Head of caudate nucleus (tissue), 42 donors: ENCODE measurements around the gene CTNNA3.
"Not testable (repeated sequence)": the region's sequence is repeated elsewhere in the genome, so short reads cannot be mapped to it uniquely, and the experiment has no call there.

Experiments used
- DNase-seq, 42 donors: peaks; one replicate each; pipeline versions ENCODE4 v3.0.0 to v3.0.0-alpha.2; 2020 to 2021; ENCODE audit warnings: mixed read lengths in 7 of 42
- intact Hi-C: fragments of 100-400 bp; cut with DNase I; formaldehyde crosslinking; loops from one replicate; pipeline ENCODE4 v1.15.0; 2022

CTNNA3 gene

DNA sequence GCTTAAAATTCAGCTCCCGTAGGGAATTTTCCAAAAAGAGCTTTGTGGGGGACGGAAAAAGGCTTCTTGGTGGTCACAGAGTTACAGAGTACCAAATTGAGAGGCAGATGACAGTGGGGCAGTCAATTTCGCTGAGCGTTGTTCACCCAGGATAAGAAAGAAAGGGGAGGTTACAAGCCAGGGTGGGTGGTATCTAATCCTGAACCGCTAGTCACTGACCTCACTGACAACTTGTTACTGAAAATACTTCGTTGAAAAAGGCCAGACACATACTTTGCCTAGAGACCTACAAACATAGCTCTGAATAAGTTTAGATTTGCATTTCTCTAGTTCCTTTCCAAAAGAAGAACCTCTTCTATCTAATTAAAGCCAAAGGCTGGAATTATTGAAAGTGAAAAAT, at the start of gene CTNNA3:
CTNNA3 (minus strand) TSS at position 167 of the 400 bp plus-strand sequence.
- intact Hi-C loops = loop anchor here (5.0 to 10.0 kb wide), 2 partner anchors 66 to 89 kb away; no protein-coding TSS in a partner anchor
- no peak for DNase-seq

DNA sequence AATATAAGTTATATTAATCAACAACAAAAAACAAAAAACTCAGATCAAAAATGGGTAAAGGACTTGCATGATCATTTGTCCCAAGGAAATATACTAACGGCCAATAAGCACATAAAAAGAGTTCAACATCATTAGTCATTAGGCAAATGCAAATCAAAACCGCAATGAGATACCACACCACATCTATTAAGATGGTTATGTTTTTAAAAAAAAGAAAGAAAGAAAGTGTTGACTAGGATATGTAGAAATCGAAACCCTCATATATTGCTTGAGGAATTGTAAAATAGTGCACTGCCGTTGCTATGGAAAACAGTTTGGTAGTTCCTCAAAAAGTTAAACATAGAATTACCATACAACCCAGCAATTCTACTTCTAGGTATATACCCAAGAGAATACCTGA, 39.4 kb upstream of the CTNNA3 start:
- no peak for DNase-seq
- intact Hi-C loops = no loop called here

DNA sequence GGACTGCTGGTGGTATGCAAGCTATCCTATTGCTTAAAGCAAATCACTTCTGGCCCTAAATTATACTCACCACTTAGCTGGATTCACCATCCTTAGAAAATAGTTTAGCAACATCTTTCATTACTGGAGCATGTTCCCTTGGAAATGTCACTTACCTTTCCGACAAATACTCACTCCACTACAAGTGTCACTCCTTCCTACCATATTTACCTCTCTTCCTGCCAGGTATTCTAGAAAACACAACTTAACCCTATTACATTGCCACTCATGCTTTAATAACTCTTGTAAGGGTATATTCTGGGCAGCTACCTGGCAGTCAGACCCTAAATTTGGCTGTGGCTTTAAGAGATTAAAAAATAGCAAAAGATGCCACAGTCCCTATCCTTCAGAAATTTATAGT, 37.5 kb upstream of the CTNNA3 start:
- intact Hi-C loops = no loop called here

DNA sequence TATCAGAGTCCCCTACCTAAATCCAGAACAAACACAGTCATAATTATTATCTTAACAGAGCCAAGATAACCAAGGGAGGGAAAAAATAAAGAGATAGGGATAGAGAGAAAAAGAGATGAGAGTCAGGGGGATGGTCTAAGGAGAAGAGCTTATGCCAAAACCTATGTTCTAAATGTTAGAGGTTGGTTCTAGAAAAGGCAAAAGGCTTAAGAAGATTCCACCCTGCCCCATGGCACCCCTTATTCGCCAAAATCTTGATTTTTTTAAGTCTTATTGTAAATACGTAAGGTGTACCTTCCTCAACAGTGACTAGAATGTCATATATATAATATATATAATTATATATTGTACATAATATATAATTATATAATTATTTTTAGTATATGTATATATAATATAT, 29.6 kb upstream of the CTNNA3 start:
- DNase-seq = no peak
- intact Hi-C loops = no loop called here

More for the DNA sequence above, 37.5 kb upstream of the CTNNA3 start:
- no peak for DNase-seq

DNA sequence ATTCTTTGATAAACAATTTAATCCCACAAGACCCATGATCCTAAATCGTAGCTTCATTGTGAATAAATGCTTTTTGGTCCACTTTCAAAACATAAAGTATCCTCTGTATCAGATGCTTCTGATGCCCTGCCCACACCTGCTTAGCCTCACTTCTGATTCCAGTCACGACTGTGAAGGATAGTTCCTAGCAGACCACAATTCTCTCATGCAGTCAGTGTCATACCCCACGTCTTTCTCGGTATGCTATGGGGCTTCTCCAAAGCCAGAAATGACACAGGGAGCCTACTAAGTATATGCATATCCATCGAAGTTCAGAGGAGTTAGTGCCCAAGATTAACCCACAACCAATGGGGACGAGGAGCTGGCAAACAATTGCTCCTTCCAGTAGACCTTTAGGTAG, 27.6 kb upstream of the CTNNA3 start:
- intact Hi-C loops = no loop called here
- DNase-seq = no peak

DNA sequence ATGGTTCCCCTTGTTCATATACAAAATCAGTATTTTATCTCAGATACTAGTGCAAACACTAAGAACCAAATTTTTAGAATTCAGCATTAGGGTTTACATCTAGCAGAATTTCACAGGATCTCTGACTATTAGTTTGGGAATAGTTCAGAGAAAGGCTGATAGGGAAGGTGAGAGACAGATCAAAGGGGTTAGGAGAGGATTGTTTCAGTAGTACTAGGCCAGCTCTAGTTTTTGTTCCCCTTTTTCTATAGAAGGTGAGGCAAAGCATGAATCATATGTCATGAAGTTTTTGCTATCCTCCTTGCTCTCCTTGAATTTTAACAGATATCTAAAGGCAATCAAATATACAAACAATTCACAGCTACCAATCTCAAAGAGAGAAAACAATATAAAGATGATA, 26.1 kb upstream of the CTNNA3 start:
- no peak for DNase-seq
- intact Hi-C loops = no loop called here

DNA sequence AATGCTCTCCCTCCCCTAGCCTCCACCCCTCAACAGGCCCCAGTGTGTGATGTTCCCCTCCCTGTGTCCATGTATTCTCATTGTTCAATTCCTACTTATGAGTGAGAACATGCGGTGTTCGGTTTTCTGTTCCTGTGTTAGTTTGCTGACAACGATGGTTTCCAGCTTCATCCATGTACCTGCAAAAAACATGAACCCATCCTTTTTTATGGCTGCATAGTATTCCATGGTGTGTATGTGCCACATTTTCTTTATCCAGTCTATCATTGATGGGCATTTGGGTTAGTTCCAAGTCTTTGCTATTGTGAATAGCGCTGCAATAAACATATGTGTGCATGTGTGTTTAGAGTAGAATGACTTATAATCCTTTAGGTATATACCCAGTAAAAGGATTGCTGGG, 20.5 kb upstream of the CTNNA3 start:
- DNase-seq, intact Hi-C loops: not testable (repeated sequence)

DNA sequence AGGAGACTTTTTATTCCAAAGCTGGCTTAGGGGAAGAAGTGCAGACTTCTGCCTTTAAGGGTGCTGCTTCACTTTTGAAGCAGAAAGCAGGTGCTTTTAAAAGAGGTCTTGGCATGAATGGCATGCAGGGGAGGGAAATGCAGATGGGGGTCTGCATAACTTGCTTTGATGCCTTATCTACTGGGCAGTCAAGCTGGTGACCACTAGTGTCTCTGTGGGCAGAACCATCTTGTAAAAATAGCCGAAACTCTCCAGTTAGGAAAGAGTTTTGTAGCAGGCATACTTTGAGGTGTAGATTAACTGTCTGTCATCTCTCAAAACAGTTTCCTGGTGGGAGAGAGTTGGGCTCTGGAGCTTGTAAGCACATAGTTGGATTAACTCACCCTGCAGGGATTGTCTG, 9.9 kb upstream of the CTNNA3 start:
- intact Hi-C loops = no loop called here
- no peak for DNase-seq

DNA sequence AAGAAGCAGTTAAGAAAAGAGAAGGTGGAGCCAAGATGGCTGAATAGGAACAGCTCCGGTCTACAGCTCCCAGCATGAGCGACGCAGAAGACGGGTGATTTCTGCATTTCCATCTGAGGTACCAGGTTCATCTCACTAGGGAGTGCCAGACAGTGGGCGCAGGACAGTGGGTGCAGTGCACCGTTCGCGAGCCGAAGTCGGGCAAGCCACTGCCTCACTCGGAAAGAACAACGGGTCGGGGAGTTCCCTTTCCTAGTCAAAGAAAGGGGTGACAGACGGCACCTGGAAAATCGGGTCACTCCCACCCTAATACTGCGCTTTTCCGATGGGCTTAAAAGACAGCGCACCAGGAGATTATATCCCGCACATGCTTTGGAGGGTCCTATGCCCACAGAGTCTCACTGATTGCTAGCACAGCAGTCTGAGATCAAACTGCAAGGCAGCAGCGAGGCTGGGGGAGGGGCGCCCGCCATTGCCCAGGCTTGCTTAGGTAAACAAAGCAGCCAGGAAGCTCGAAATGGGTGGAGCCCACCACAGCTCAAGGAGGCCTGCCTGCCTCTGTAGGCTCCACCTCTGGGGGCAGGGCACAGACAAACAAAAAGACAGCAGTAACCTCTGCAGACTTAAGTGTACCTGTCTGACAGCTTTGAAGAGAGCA, 3.7 kb upstream of the CTNNA3 start:
- intact Hi-C loops = loop anchor here (5.0 to 10.0 kb wide), 2 partner anchors 63 to 85 kb away; no protein-coding TSS in a partner anchor
- not testable (repeated sequence) for DNase-seq

DNA sequence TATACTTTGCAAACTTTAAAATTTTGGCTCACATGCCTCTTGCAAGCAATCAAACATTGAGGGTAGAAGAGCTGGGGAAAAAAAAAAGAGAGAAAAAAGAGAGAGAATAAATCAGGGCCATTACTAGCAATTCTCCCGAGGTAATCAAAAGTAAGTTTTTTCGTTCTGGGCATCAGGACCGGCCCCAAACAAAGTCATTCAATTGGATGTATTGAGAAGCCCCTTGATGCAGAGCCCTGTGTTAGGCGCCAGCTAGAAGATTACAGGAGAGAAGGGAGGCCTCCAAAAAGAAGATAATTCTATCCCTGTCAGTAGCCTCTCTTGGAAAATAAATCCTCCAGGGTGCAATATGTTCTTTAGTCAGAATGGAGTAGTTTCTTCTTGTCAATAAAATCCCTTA, 2.2 kb upstream of the CTNNA3 start:
- DNase-seq = no peak
- intact Hi-C loops = loop anchor here (5.0 to 10.0 kb wide), 2 partner anchors 64 to 87 kb away; no protein-coding TSS in a partner anchor

DNA sequence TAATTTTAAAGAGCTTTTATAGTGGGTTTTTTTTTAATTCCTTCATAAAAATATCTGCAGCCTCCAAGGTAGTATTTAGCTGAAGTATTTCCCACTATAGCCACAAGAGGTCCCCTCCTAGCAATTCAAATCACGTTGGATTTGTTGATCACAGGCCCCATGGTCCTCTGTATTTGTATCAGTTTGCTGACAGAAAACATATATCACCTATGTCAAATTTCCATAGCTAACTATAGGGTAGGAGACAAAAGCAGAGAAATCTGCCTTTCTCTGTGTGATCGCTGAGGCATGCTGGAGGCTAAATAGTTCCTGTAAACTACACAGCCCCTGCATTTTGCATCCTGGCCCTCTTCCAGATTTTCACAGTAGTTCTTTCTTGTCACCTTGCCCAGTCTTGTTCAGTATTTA, 1.7 kb upstream of the CTNNA3 start:
- intact Hi-C loops = loop anchor here (5.0 to 10.0 kb wide), 2 partner anchors 65 to 87 kb away; no protein-coding TSS in a partner anchor
- peak in 24 of 42 donors; percentile 9 to 69 (median 22) for DNase-seq

DNA sequence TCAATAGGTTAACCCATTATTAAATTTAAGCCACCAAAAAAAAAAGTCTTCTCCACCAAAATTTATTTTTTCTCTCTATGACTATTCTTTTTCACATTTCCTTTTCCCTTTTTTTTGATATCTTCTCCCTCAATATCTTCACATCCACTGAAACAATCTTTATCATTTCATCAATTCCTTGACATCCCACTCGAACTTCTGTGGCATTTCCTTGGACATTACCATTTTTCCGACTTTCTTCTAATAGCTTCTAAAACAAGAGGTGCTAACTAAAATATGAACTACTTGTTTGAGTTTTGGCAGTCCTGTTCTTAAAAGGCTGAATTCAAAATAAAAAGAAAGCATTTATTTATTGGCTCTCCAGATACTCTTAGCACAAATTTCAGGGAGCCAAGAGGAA, 684 bp upstream of the CTNNA3 start:
- intact Hi-C loops = loop anchor here (5.0 to 10.0 kb wide), 2 partner anchors 66 to 88 kb away; no protein-coding TSS in a partner anchor
- no peak for DNase-seq

DNA sequence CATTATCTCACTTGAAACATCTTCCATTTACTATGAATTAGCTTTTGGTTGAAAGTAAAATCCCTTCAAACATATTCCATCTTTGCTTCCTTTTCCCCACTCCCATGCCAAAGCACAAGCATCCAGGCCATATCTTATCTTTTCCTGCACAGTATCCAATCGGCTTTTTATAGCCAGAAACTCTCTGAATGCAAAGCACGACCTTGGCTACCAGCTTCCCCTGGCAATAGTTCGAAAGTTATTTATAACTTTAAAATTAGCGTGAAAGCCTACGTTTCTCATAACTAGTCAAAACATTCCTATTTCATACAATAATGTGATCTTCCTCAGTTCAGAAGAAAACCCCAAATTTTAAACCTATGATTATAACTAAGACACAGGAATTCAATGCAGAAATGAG, 440 bp downstream of the CTNNA3 start:
- no peak for DNase-seq

DNA sequence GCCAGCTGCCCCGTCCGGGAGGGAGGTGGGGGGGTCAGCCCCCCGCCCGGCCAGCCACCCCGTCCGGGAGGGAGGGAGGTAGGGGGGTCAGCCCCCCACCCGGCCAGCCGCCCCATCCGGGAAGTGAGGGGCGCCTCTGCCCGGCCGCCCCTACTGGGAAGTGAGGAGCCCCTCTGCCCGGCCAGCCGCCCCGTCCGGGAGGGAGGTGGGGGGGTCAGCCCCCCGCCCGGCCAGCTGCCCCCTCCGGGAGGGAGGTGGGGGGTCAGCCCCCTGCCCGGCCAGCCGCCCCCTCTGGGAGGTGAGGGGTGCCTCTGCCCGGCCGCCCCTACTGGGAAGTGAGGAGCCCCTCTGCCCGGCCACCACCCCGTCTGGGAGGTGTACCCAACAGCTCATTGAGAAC, 4.1 kb downstream of the CTNNA3 start:
- DNase-seq = not testable (repeated sequence)
- intact Hi-C loops = loop anchor here (10.0 kb wide), 1 partner anchor 93 kb away; no protein-coding TSS in a partner anchor

More for the DNA sequence above, 440 bp downstream of the CTNNA3 start:
- intact Hi-C loops = loop anchor here (5.0 to 10.0 kb wide), 2 partner anchors 67 to 89 kb away; no protein-coding TSS in a partner anchor

DNA sequence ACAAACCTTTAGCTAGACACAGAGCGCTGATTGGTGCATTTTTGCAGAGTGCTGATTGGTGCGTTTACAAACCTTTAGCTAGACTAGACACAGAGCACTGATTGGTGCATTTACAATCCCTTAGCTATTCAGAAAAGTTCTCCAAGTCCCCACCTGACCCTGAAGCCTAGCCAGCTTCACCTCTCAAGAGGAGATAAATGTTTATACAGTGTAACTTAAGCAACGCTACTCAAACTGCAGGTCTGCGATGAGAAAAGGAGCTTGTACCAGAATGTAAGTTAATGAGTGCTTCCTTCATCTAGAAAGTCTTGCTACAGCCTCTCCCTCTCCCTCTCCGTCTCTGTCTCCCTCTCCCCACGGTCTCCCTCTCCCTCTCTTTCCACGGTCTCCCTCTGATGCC, 5.5 kb downstream of the CTNNA3 start:
- intact Hi-C loops = loop anchor here (10.0 kb wide), 1 partner anchor 94 kb away; no protein-coding TSS in a partner anchor
- not testable (repeated sequence) for DNase-seq

DNA sequence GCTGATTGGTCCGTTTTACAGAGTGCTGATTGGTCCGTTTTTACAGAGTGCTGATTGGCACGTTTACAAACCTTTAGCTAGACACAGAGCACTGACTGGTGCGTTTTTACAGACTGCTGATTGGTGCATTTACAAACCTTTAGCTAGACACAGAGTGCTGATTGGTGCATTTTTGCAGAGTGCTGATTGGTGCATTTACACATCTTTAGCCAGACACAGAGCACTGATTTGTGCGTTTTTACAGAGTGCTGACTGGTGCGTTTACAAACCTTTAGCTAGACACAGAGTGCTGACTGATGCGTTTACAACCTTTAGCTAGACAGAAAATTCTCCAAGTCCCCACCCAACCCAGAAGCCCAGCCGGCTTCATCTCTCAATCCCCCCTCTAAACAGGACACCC, 11.9 kb downstream of the CTNNA3 start:
- DNase-seq, intact Hi-C loops: not testable (repeated sequence)

DNA sequence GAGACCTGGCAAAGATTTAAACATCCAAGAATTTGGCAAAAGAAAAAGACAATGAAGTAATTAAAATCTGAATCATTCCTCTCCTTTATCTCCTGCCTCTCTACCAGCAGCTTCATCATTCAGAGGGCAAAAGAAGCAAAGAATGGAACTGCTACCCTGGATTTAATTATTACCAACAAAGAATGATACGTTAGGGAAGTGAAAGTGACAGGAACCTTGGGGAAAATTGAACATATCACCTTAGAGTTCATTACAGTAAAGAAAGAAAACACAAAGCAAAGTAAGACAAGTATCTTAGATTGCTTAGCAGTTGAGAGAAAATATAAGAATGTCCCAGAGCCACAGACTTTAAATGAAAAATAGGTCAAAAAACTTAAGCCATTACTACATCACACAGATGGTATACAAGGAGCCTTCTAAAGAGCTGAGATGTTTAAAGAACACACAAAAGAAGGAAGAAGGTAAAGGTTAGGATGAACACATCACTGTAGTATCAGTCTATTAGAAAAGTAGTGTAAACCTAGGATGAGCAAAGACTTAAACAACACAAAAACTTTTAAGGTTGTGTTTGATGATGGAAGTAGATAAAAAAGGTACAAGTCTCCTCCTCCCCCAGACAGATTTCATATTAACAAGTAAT, 17.5 kb downstream of the CTNNA3 start:
- intact Hi-C loops = no loop called here
- no peak for DNase-seq

DNA sequence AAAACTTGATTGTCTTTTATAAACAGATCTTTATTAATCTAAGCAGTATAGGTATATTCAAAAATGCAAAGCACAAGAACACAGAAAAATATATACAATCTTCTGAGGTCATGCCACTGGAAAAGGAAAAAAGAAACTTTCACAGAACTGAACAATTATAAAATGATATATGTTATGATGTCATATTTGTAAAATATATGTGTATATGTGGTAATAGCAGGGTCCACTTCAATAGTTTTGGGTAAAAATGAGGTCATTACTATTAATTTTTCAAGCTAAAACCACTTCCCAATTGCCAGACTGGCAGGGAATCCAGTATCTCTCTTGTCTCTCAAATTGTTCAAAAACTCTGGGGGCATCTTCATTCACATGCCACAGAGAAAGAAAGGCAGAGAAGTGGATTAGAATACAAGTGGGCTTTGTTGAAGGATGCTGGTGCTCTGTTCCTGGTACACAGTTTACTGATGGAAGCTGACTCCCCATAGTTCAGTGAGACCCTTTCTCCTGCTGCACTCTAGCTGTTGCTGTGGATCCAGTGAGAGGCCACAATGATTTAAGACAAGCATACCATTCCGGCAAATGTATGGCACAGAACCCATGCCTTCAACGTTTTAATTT, 19.7 kb downstream of the CTNNA3 start:
- peak in 3 of 42 donors; percentile 9 to 42 (median 19) for DNase-seq
- intact Hi-C loops = no loop called here

DNA sequence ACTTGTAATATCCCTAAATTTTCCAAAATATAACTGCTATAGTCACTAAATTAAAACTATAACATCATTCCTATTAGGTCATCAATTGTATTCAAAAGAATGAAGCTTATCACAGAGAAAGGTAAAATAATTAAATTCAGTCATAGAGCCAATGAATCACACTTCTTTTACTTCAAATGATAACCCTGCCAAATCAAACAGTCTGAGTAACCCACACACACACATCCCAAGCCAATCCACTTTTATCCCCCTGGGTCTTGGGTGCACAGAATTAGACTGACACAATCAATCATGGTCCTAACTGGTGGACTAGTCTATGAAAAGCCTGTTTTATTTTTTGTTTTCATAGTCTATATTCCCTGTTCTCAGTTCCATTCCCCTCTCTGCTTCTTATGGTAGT, 25.6 kb downstream of the CTNNA3 start:
- no peak for DNase-seq
- intact Hi-C loops = no loop called here

DNA sequence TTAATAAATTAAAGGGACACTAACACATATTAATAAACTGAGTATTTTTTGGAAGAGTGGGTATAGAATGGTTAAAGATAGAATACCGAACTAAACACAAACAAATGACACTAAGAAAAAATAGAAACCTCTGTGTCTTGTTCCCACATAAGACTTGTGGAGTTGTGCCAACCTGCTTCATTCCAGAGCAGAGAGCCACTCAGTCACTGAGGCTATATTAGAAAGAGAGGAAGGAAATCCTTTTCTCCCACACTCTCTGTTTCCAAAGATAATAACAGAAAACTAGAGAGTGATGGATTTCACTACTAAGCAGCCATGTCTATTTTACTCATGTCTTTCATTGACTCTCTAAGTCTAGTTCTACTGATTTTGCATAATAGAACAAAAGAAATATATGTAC, 26.0 kb downstream of the CTNNA3 start:
- intact Hi-C loops = loop anchor here (2.0 to 5.0 kb wide), 2 partner anchors 92 to 111 kb away; no protein-coding TSS in a partner anchor
- peak in 2 of 42 donors; percentile 32 to 51 for DNase-seq
